Heart left ventricle (tissue), 16 donors: ENCODE measurements around the gene KHDRBS1. TPM values are rescaled to one million over a fixed set of nuclear protein-coding genes. Genes with fewer than 3 reads are reported as not detected.

Experiments used
- ATAC-seq, 4 donors: fragments of 200-7000 bp; cut with Tn5 transposase; one replicate each; pipeline ENCODE4 v1.9.1; 2020 to 2022; ENCODE audit warnings: moderate library complexity in 4 of 4, mild to moderate bottlenecking in 3 of 4, moderate number of reproducible peaks in 1 of 4
- DNase-seq, 5 donors: peaks; one replicate each; pipeline ENCODE4 v3.0.0-alpha.2; 2020
- H3K27ac ChIP-seq, 12 donors: fragments of 200-600 bp; sonication (generic) in 4 of 12; one replicate each; pipeline versions ENCODE4 v1.5.0 to v1.8.0; 2016 to 2022; ENCODE audit warnings: mild to moderate bottlenecking in 2 of 12
- H3K27me3 ChIP-seq, 9 donors: fragments of 200-600 bp; sonication (generic) in 2 of 9; one replicate each; pipeline versions ENCODE4 v1.5.1 to v1.8.0; 2016 to 2022; ENCODE audit warnings: mild to moderate bottlenecking in 3 of 9
- H3K36me3 ChIP-seq, 9 donors: fragments of 200-600 bp; sonication (generic) in 2 of 9; one replicate each; pipeline versions ENCODE4 v1.5.0 to v1.8.0; 2018 to 2022; ENCODE audit warnings: mild to moderate bottlenecking in 2 of 9
- H3K4me1 ChIP-seq, 12 donors: fragments of 200-600 bp; sonication (generic) in 4 of 12; one replicate each; pipeline versions ENCODE4 v1.5.0 to v1.8.0; 2016 to 2022; ENCODE audit warnings: mild to moderate bottlenecking in 3 of 12
- H3K4me3 ChIP-seq, 12 donors: fragments of 200-600 bp; sonication (generic) in 4 of 12; one replicate each; pipeline versions ENCODE4 v1.5.0 to v1.8.0; 2017 to 2022; ENCODE audit warnings: mild to moderate bottlenecking in 9 of 12, moderate library complexity in 4 of 12
- H3K9me3 ChIP-seq, 12 donors: fragments of 200-600 bp; sonication (generic) in 4 of 12; one replicate each; pipeline versions ENCODE4 v1.5.0 to v1.8.0; 2016 to 2022; ENCODE audit warnings: mild to moderate bottlenecking in 1 of 12
- CTCF ChIP-seq, 12 donors: fragments of 200-600 bp; sonication (generic) in 4 of 12; IDR thresholded peaks; one replicate each; pipeline versions ENCODE4 v1.5.0 to v1.8.0; 2018 to 2022; ENCODE audit warnings: antibody characterized with exemption in 12 of 12, mild to moderate bottlenecking in 5 of 12
- POLR2A ChIP-seq, 2 donors: fragments of 450-650 bp; IDR thresholded peaks; one replicate each; pipeline ENCODE4 v1.6.1; 2017; ENCODE audit warnings: antibody characterized with exemption in 2 of 2, mild to moderate bottlenecking in 2 of 2, moderate library complexity in 2 of 2
- WGBS, 4 donors: extraction: QIAGEN DNeasy Blood & Tissue Kit in 2 of 4; methylation state at CpG; one replicate each; pipeline versions ENCODE4 v1.1.5 to v1.1.7; 2013 to 2018; 5-methylcytosine and 5-hydroxymethylcytosine counted together
- intact Hi-C, 10 donors: fragments of 100-400 bp; cut with DNase I; formaldehyde crosslinking; loops; one replicate each; pipeline versions ENCODE4 v1.11.1 to v1.14.2; 2022
- polyA plus RNA-seq, 2 donors: library from polyadenylated mRNA; stranded (reverse); fragments of 200-250 nt; gene quantifications; one replicate each; pipeline ENCODE4 v1.2.3, GENCODE V29; 2013
- total RNA-seq, 9 donors: library from RNA; depleted of rRNA in 2 of 9; stranded (reverse); fragments of >200 nt in 2 of 9; fragmentation: NEBNext Ultra II Directional in 3 of 9; extraction: Animal tissue kit (Norgen Biotek cat#: 25700) in 3 of 9; gene quantifications; one replicate each; pipeline versions ENCODE4 v1.1.0 to v1.2.4, GENCODE V29; 2016 to 2023
- donor health status: ischemic (EF 13 %, LVEDD 7.1; RV severe dilation, severe dysfunction).
- donor health status: healthy with polysubstance abuse.
- donor health status: DM: no; HTN: yes; CAD: no.
- donor health status: DM: no; HTN: no; CAD: no.
- donor health status: ischemic (EF 25% LVEDD 6.9; RV normal size, moderate dysfunction).
- donor health status: ischemic (EF 25% LVEDD 5.7; RV mildly dilated, moderate dysfunction).
- donor health status: healthy.
- donor health status: DM: yes; HTN: yes; CAD: no.
- donor health status: ischemic (EF 35%, LVEDD 5.7; RV mildly dilated, moderate dysfunction).
- donor health status: nonischemic (EF 11% LVEDD 7.7; RV severe dilation, severe dysfunction).
- donor health status: DM: yes; HTN: yes; CAD: no.
- donor health status: PGD.
- donor health status: ischemic (EF 29% LVEDD 5.4; RV normal size, mild dysfunction).
- donor health status: nonischemic (EF 23%, LVEDD 6.1; RV moderate dilation, normal function).

The KHDRBS1 gene
- total and polyA plus RNA-seq, 11 donors, result 33.0 to 79.3 (median 61.7) TPM

GRCh38 chr1:32051706-32052105 is 38.0 kb downstream of the KHDRBS1 start:
- Histone ChIP-seq H3K27me3 (no peaks in the 10 kb centered on the region), H3K4me1 (no peaks in the 10 kb centered on the region), H3K27ac (no peak overlapping the region), H3K4me3 (no peak overlapping the region), H3K9me3 (no peaks in the 10 kb centered on the region), H3K36me3 (peaks cover 0 to 81% (median 0%) of the 10 kb centered on the region in 9 donors)
- no peak for TF ChIP-seq POLR2A (IDR thresholded peaks at IDR 0.05)
- no peak for TF ChIP-seq CTCF (IDR thresholded peaks at IDR 0.05)
- no peak for ATAC-seq
- 90 to 100% (median 93%) methylated on average over 1 of the region's 1 CpG for WGBS, 4 donors
- DNase-seq, result no peak
- intact Hi-C loops, result no loop called here

- 94 to 98% (median 96%) methylated on average over 4 of the region's 4 CpGs for WGBS, 4 donors
- Histone ChIP-seq H3K4me1 (no peaks in the 10 kb centered on the region), H3K27ac (no peak overlapping the region), H3K4me3 (no peak overlapping the region), H3K36me3 (peaks cover 0 to 73% (median 3%) of the 10 kb centered on the region in 9 donors), H3K27me3 (no peaks in the 10 kb centered on the region), H3K9me3 (no peaks in the 10 kb centered on the region)
- no peak for ATAC-seq
- intact Hi-C loops, result no loop called here
- DNase-seq, result no peak
- TF ChIP-seq POLR2A (IDR thresholded peaks at IDR 0.05), result no peak
These were observed 39.2 kb downstream of the KHDRBS1 start for GRCh38 chr1:32052887-32053286.

DNA sequence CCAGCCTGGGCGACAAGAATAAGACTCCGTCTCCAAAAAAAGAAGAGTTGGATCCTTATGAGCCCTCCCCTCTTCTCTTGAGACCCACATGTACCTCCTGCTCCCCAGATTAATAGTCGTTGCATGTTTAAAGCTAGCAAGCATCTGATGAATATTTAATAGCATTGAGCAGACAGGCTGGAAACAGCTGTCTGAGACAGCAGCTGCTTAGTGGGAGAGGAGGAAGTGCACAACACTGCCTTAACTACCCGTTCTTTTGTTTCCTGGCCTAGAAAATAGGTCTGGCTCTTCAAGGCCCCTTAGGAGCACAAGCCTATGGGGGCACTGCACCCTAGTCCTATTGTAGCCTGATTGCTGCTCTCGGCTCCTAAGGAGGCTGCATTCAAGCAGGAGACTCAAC is 41.7 kb downstream of the KHDRBS1 start:
- DNase-seq (no peak), ATAC-seq (peak in 1 of 4 donors; percentile 33)
- Histone ChIP-seq H3K27me3 (no peaks in the 10 kb centered on the region), H3K27ac (peak overlapping the region in 1 of 12 donors; percentile 4), H3K4me3 (no peak overlapping the region), H3K4me1 (no peaks in the 10 kb centered on the region), H3K36me3 (peaks cover 0 to 79% (median 28%) of the 10 kb centered on the region in 9 donors), H3K9me3 (no peaks in the 10 kb centered on the region)
- WGBS, 4 donors, result 69 to 85% (median 78%) methylated on average over 5 of the region's 5 CpGs
- intact Hi-C loops, result no loop called here
- TF ChIP-seq POLR2A (IDR thresholded peaks at IDR 0.05) (no peak), CTCF (IDR thresholded peaks at IDR 0.05) (no peak)

- ATAC-seq, result no peak
- Histone ChIP-seq H3K4me1 (no peaks in the 10 kb centered on the region), H3K27ac (no peak overlapping the region), H3K9me3 (no peaks in the 10 kb centered on the region), H3K36me3 (peaks cover 0 to 82% (median 40%) of the 10 kb centered on the region in 9 donors), H3K27me3 (no peaks in the 10 kb centered on the region), H3K4me3 (no peak overlapping the region)
- 93 to 100% (median 97%) methylated on average over 1 of the region's 1 CpG for WGBS, 4 donors
- TF ChIP-seq POLR2A (IDR thresholded peaks at IDR 0.05) (no peak), CTCF (IDR thresholded peaks at IDR 0.05) (no peak)
- DNase-seq, result no peak
- intact Hi-C loops, result no loop called here
These were observed 42.9 kb downstream of the KHDRBS1 start for GRCh38 chr1:32056598-32056997.

DNA sequence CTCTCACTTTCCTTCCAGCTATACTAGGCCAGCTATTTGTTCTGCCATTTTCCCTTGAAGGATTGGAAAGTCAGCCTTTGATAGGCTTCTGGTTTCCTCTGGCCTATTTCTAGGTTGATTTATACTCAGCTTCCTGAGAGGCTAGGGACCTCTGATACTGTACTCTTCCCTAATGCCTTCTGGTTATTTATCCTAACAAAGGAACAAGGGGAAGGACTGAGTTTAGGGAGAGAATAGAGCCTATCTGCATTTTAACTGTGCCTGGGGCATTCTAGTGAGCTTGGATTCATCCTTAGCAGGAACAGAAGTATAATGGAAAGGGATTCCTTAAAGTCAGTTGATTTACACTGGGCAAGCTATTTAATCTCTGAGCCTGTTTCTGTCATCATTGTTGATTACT is 47.2 kb downstream of the KHDRBS1 start:
- TF ChIP-seq POLR2A (IDR thresholded peaks at IDR 0.05) (no peak), CTCF (IDR thresholded peaks at IDR 0.05) (no peak)
- no peaks in the 10 kb centered on the region for H3K27me3 ChIP-seq
- H3K9me3 ChIP-seq, result no peaks in the 10 kb centered on the region
- no peak overlapping the region for H3K4me3 ChIP-seq
- intact Hi-C loops, result loop anchor here in 5 of 10 donors (5.0 to 10.0 kb wide), 5 partner anchors 56 to 396 kb away; partner anchors contain the start of gene SPOCD1 (in 1 of the 5)
- no peak for DNase-seq
- peaks cover 0 to 15% (median 11%) of the 10 kb centered on the region in 12 donors for H3K4me1 ChIP-seq
- H3K36me3 ChIP-seq, result peaks cover 0 to 58% (median 43%) of the 10 kb centered on the region in 9 donors
- ATAC-seq, result no peak
- no peak overlapping the region for H3K27ac ChIP-seq
